ENCODE measurements around the gene ZNF423. TPM values are rescaled to one million over a fixed set of nuclear protein-coding genes. Genes with fewer than 3 reads are reported as not detected.

ZNF423 gene
- total and polyA plus RNA-seq, 2 experiments from 2014 or later = 14.9 to 41.8 TPM

- no peaks in the 10 kb centered on the region for H3F3A ChIP-seq (replicated peaks; ENCODE audit: low read depth)
- no peaks in the 10 kb centered on the region for H4K20me1 ChIP-seq (replicated peaks; ENCODE audit: insufficient read depth)
- no peak overlapping the region for H3K4me3 ChIP-seq
- no peaks in the 10 kb centered on the region for H3K9me2 ChIP-seq (ENCODE audit: insufficient read depth)
- H3K9me3 Mint-ChIP-seq = no peaks in the 10 kb centered on the region
- peaks cover 10% of the 10 kb centered on the region for H3K4me1 ChIP-seq (ENCODE audit: insufficient read depth)
- H3K27ac ChIP-seq (ENCODE audit: low read depth) = no peak overlapping the region
- no peak overlapping the region for H3K27ac Mint-ChIP-seq
- H3K27me3 Mint-ChIP-seq (ENCODE audit: insufficient read depth, low read depth, poor library complexity) = peaks cover 8% of the 10 kb centered on the region
- H3K4me3 Mint-ChIP-seq = no peak overlapping the region
- no peaks in the 10 kb centered on the region for H3K79me2 ChIP-seq (replicated peaks; ENCODE audit: insufficient read depth)
- no peak for TF ChIP-seq POLR2AphosphoS5 (IDR thresholded peaks at IDR 0.05; ENCODE audit: low read depth)
- H3K27me3 ChIP-seq (ENCODE audit: insufficient read depth) = no peaks in the 10 kb centered on the region
- H3K4me2 ChIP-seq = no peak overlapping the region
- ATAC-seq (no peak), DNase-seq (ENCODE audit: low spot score) (no peak)
- H2AFZ ChIP-seq = no peak overlapping the region
- H3K36me3 ChIP-seq (ENCODE audit: insufficient read depth) = no peaks in the 10 kb centered on the region
- peaks cover 53% of the 10 kb centered on the region for H3K4me1 Mint-ChIP-seq
- H3K36me3 Mint-ChIP-seq (ENCODE audit: low read depth) = no peaks in the 10 kb centered on the region
These were observed 324.5 kb downstream of the ZNF423 start for GRCh38 chr16:49531425-49531824.

GRCh38 chr16:49530427-49530970 is 325.4 kb downstream of the ZNF423 start:
- H3K27ac ChIP-seq (ENCODE audit: low read depth) = no peak overlapping the region
- H3K79me2 ChIP-seq (replicated peaks; ENCODE audit: insufficient read depth) = no peaks in the 10 kb centered on the region
- no peak overlapping the region for H3K4me3 Mint-ChIP-seq
- H3K9me2 ChIP-seq (ENCODE audit: insufficient read depth) = no peaks in the 10 kb centered on the region
- peaks cover 8% of the 10 kb centered on the region for H3K27me3 Mint-ChIP-seq (ENCODE audit: insufficient read depth, low read depth, poor library complexity)
- H4K20me1 ChIP-seq (replicated peaks; ENCODE audit: insufficient read depth) = no peaks in the 10 kb centered on the region
- H3K4me1 ChIP-seq (ENCODE audit: insufficient read depth) = peaks cover 10% of the 10 kb centered on the region
- DNase-seq (ENCODE audit: low spot score) (no peak), ATAC-seq (no peak)
- peak overlapping the region; percentile 84 for H3K27ac Mint-ChIP-seq
- H3K36me3 ChIP-seq (ENCODE audit: insufficient read depth) = no peaks in the 10 kb centered on the region
- no peaks in the 10 kb centered on the region for H3K27me3 ChIP-seq (ENCODE audit: insufficient read depth)
- no peak overlapping the region for H3K4me2 ChIP-seq
- H3K4me1 Mint-ChIP-seq = peaks cover 49% of the 10 kb centered on the region
- no peak overlapping the region for H3K4me3 ChIP-seq
- no peak overlapping the region for H2AFZ ChIP-seq
- H3F3A ChIP-seq (replicated peaks; ENCODE audit: low read depth) = no peaks in the 10 kb centered on the region
- H3K9me3 Mint-ChIP-seq = no peaks in the 10 kb centered on the region
- no peaks in the 10 kb centered on the region for H3K36me3 Mint-ChIP-seq (ENCODE audit: low read depth)
- TF ChIP-seq EZH2 (IDR thresholded peaks at IDR 0.05; ENCODE audit: low read depth, unreplicated experiment) (no peak), CTCF (conservative IDR thresholded peaks at IDR 0.05; ENCODE audit: low read depth in 2 of 2) (no peak), STAT1 (IDR thresholded peaks at IDR 0.05; ENCODE audit: unreplicated experiment) (no peak), NANOG (IDR thresholded peaks at IDR 0.05; ENCODE audit: borderline replicate concordance) (no peak), POLR2AphosphoS5 (IDR thresholded peaks at IDR 0.05; ENCODE audit: low read depth) (no peak), ETS1 (IDR thresholded peaks at IDR 0.05) (no peak), REST (IDR thresholded peaks at IDR 0.05; ENCODE audit: unreplicated experiment) (no peak), ZNF331 (CRISPR knock-in tag; IDR thresholded peaks at IDR 0.05; ENCODE audit: low read depth) (no peak), JUNB (IDR thresholded peaks at IDR 0.05; ENCODE audit: unreplicated experiment) (no peak)
